Hepatocyte (in vitro differentiated cells): ENCODE data around the gene BAZ2B. TPM values are rescaled to one million over a fixed set of nuclear protein-coding genes. Genes with fewer than 3 reads are reported as not detected.
A peak's percentile ranks its signal among the peaks of the same experiment; 100 is the strongest.
"Not testable (repeated sequence)": the region's sequence is repeated elsewhere in the genome, so short reads cannot be mapped to it uniquely, and the experiment has no call there.

Experiments
- DNase-seq: peaks from one replicate; pipeline ENCODE4 v3.0.0-alpha.2; 2016; ENCODE audit warnings: low spot score
- H2AFZ ChIP-seq: fragments of 200-600 bp; sonication (generic); 2 replicates; pipeline ENCODE4 v1.6.0; 2016; ENCODE audit warnings: antibody characterized with exemption, mild to moderate bottlenecking
- H3K27ac ChIP-seq: fragments of 200-600 bp; sonication (generic); 2 replicates; pipeline ENCODE4 v1.5.1; 2016; ENCODE audit warnings: mild to moderate bottlenecking
- H3K27me3 ChIP-seq: fragments of 200-600 bp; sonication (generic); 2 replicates; pipeline ENCODE4 v1.6.1; 2016
- H3K36me3 ChIP-seq: fragments of 200-600 bp; sonication (generic); replicated peaks from 2 replicates; pipeline ENCODE4 v1.5.1; 2016; ENCODE audit warnings: low read depth; ENCODE audit not compliant: insufficient read depth
- H3K4me1 ChIP-seq: fragments of 200-600 bp; sonication (generic); 2 replicates; pipeline ENCODE4 v1.5.1; 2016; ENCODE audit warnings: mild to moderate bottlenecking, moderate library complexity; ENCODE audit not compliant: insufficient read depth
- H3K4me2 ChIP-seq: fragments of 200-600 bp; sonication (generic); 2 replicates; pipeline ENCODE4 v1.6.0; 2016
- H3K4me3 ChIP-seq: fragments of 200-600 bp; sonication (generic); 2 replicates; pipeline ENCODE4 v1.5.1; 2016; ENCODE audit warnings: mild to moderate bottlenecking
- H3K79me2 ChIP-seq: fragments of 200-600 bp; sonication (generic); 2 replicates; pipeline ENCODE4 v1.6.0; 2017; ENCODE audit warnings: mild to moderate bottlenecking
- H3K9me2 ChIP-seq: fragments of 200-600 bp; sonication (generic); replicated peaks from 2 replicates; pipeline ENCODE4 v1.6.0; 2017; ENCODE audit warnings: mild to moderate bottlenecking; ENCODE audit not compliant: insufficient read depth
- H3K9me3 ChIP-seq: fragments of 200-600 bp; sonication (generic); 2 replicates; pipeline ENCODE4 v1.5.1; 2016; ENCODE audit warnings: low read depth, mild to moderate bottlenecking
- H4K20me1 ChIP-seq: fragments of 200-600 bp; sonication (generic); 2 replicates; pipeline ENCODE4 v1.6.0; 2016; ENCODE audit warnings: mild to moderate bottlenecking; ENCODE audit not compliant: insufficient read depth, poor library complexity, severe bottlenecking
- CTCF ChIP-seq: fragments of 200-600 bp; sonication (generic); IDR thresholded peaks from 2 replicates; pipeline ENCODE4 v1.5.1; 2016; ENCODE audit warnings: antibody characterized with exemption, mild to moderate bottlenecking; ENCODE audit not compliant: poor library complexity
- EZH2 ChIP-seq: fragments of 200-600 bp; sonication (generic); IDR thresholded peaks from 2 replicates; pipeline ENCODE4 v1.6.1; 2016; ENCODE audit warnings: antibody characterized with exemption, mild to moderate bottlenecking, borderline replicate concordance
- EZH2phosphoT487 ChIP-seq: fragments of 200-600 bp; sonication (generic); IDR thresholded peaks from one replicate; pipeline ENCODE4 v1.6.1; 2018; ENCODE audit warnings: antibody characterized with exemption, mild to moderate bottlenecking, low read depth, moderate library complexity; ENCODE audit not compliant: unreplicated experiment, severe bottlenecking
- whole genome bisulfite sequencing: methylation state at CpG from one replicate; pipeline ENCODE4 v1.1.6; 2016; ENCODE audit warnings: low lambda C conversion rate; ENCODE audit errors: missing lambda C conversion rate; 5-methylcytosine and 5-hydroxymethylcytosine counted together
- polyA plus RNA-seq: library from polyadenylated mRNA; unstranded; fragments of >200 nt; fragmentation: Nextera tagmentation; extraction: Ambion mirVana; gene quantifications from 2 replicates; pipeline ENCODE4 v1.2.1, GENCODE V29; 2016
- total RNA-seq: library from RNA; depleted of rRNA; stranded (reverse); fragments of >200 nt; gene quantifications from 2 replicates; pipeline ENCODE4 v1.2.3, GENCODE V29; 2014

The BAZ2B gene
- total and polyA plus RNA-seq, 2 experiments from 2014 or later: 40.7 to 83.3 TPM

- H2AFZ ChIP-seq: no peak overlapping the region
- H3K27me3 ChIP-seq: no peaks in the 10 kb centered on the region
- no peaks in the 10 kb centered on the region for H4K20me1 ChIP-seq
- H3K79me2 ChIP-seq: no peaks in the 10 kb centered on the region
- H3K4me2 ChIP-seq: no peak overlapping the region
- H3K36me3 ChIP-seq: no peaks in the 10 kb centered on the region
- H3K9me3 ChIP-seq: no peaks in the 10 kb centered on the region
- WGBS: 100% methylated on average over 3 of the region's 3 CpGs
- no peak overlapping the region for H3K4me3 ChIP-seq
- no peak for DNase-seq
- no peak overlapping the region for H3K27ac ChIP-seq
- no peaks in the 10 kb centered on the region for H3K4me1 ChIP-seq
- TF ChIP-seq EZH2phosphoT487: no peak
- TF ChIP-seq EZH2: no peak
- no peak for TF ChIP-seq CTCF
- H3K9me2 ChIP-seq: no peaks in the 10 kb centered on the region
Observed at GRCh38 chr2:159366538-159366937, 249.8 kb downstream of the BAZ2B start.

DNA sequence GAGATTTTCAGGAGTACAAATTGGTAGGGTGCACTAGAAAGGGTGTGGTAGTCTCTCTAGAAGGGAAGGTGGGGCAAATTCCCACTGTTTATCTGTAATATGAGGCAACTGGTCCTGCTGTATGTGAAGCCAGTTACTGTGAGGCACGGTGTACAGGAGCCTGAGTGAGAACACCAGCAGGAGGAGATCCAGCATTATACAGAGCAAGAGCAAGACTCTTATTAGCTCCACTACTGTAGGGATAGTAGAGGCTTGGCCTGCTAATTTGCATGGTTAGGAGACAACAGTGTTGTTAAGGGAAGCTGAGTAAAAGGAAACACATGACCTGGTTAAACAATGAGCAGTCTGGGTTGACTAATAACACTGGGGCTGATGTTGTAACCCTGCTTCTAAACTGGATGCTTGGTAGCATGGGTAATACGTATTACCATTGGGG is 253.5 kb downstream of the BAZ2B start:
- Histone ChIP-seq H3K36me3 (no peaks in the 10 kb centered on the region), H3K27me3 (no peaks in the 10 kb centered on the region), H4K20me1 (no peaks in the 10 kb centered on the region), H3K27ac (peak overlapping the region; percentile 31), H3K9me3 (peaks cover 8% of the 10 kb centered on the region), H3K9me2 (no peaks in the 10 kb centered on the region), H3K4me3 (no peak overlapping the region), H2AFZ (no peak overlapping the region), H3K4me1 (no peaks in the 10 kb centered on the region), H3K79me2 (peaks cover 13% of the 10 kb centered on the region), H3K4me2 (no peak overlapping the region)
- WGBS: 88% methylated on average over 2 of the region's 2 CpGs
- DNase-seq: peak; percentile 8
- TF ChIP-seq EZH2phosphoT487 (no peak), EZH2 (no peak), CTCF (no peak)

GRCh38 chr2:159362094-159362493 is 254.3 kb downstream of the BAZ2B start:
- no peaks in the 10 kb centered on the region for H3K36me3 ChIP-seq

DNA sequence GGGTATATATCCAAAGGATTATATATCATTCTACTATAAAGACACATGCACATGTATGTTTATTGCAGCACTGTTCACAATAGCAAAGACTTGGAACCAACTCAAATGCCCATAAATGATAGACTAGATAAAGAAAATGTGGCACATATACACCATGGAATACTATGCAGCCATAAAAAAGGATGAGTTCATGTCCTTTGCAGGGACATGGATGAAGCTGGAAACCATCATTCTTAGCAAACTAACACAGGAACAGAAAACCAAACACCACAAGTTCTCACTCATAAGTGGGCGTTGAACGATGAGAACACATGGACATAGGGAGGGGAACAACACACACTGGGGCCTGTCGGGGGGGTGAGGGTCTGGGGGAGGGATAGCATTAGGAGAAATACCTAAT is 254.7 kb downstream of the BAZ2B start:
- WGBS: 89% methylated on average over 3 of the region's 3 CpGs
- H4K20me1 ChIP-seq, H3K27ac ChIP-seq, H2AFZ ChIP-seq, DNase-seq, H3K9me3 ChIP-seq, H3K9me2 ChIP-seq, H3K4me1 ChIP-seq, H3K4me2 ChIP-seq, H3K27me3 ChIP-seq, H3K36me3 ChIP-seq, H3K4me3 ChIP-seq: not testable (repeated sequence)
- peaks cover 13% of the 10 kb centered on the region for H3K79me2 ChIP-seq

More at GRCh38 chr2:159362094-159362493, 254.3 kb downstream of the BAZ2B start:
- no peak overlapping the region for H3K4me3 ChIP-seq
- no peak overlapping the region for H2AFZ ChIP-seq
- peaks cover 8% of the 10 kb centered on the region for H3K9me3 ChIP-seq
- peaks cover 13% of the 10 kb centered on the region for H3K79me2 ChIP-seq
- H4K20me1 ChIP-seq: no peaks in the 10 kb centered on the region
- 74% methylated on average over 2 of the region's 2 CpGs for WGBS
- H3K9me2 ChIP-seq: no peaks in the 10 kb centered on the region
- no peaks in the 10 kb centered on the region for H3K27me3 ChIP-seq
- H3K4me2 ChIP-seq: no peak overlapping the region
- DNase-seq: no peak
- TF ChIP-seq EZH2: no peak
- TF ChIP-seq EZH2phosphoT487: no peak
- no peak for TF ChIP-seq CTCF
- no peaks in the 10 kb centered on the region for H3K4me1 ChIP-seq
- H3K27ac ChIP-seq: peak overlapping the region; percentile 31
